GM19328 (cell line): Measurements from ENCODE around the gene SIX6.
A peak's percentile ranks its signal among the peaks of the same experiment; 100 is the strongest.

Experiments used
- ATAC-seq: cut with Tn5 transposase; IDR thresholded peaks from one replicate; pipeline ENCODE4 v1.9.1; 2021; ENCODE audit warnings: mild to moderate bottlenecking, moderate library complexity; ENCODE audit not compliant: unreplicated experiment

SIX6 gene

DNA sequence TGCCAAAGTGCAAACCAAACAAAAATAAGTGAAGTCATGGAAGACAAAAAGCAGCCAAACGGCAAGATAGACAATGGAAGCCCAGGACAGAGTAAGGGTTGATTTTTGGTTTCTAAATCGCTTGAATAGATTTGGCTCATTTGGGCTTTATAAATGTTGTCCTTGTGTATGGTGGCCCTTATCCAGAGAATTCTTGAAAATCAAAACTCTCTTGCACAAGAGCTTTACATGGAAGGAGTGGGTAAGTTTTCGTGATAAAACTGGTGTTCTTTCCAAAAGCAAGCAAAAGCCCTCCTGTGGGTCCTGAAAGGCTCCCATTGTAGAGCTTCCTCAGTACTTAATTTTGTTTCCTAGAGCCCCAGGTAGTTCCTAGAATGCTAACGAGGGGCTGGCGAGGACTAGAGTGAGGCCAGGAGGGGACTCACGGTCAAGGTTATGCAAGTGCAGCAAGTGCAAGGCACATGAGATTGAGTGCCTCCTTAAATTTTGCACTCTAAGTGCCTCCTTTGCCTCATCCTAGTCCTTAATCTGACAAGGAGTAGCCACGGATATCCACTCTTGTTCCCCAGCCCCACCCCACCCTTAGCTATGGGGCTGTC is 4.1 kb downstream of the SIX6 start:
- ATAC-seq = no peak

DNA sequence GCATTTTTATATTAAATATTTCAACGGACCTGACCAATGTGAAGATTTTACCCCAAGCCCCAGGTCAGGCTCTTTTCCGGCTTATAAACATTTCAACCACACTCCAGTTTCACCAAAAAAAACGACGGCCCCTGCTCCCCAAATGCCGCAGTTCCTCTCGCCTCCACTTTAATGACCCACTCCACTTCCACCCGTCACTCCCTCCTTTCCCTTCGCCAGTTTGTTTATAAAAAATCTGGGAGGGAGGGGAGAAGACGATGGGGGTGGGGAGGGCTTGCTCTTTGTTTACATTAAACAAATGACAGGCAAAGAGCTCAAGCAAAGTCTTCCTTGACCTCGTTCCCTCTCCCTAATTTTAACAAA is 5.4 kb downstream of the SIX6 start:
- no peak for ATAC-seq

DNA sequence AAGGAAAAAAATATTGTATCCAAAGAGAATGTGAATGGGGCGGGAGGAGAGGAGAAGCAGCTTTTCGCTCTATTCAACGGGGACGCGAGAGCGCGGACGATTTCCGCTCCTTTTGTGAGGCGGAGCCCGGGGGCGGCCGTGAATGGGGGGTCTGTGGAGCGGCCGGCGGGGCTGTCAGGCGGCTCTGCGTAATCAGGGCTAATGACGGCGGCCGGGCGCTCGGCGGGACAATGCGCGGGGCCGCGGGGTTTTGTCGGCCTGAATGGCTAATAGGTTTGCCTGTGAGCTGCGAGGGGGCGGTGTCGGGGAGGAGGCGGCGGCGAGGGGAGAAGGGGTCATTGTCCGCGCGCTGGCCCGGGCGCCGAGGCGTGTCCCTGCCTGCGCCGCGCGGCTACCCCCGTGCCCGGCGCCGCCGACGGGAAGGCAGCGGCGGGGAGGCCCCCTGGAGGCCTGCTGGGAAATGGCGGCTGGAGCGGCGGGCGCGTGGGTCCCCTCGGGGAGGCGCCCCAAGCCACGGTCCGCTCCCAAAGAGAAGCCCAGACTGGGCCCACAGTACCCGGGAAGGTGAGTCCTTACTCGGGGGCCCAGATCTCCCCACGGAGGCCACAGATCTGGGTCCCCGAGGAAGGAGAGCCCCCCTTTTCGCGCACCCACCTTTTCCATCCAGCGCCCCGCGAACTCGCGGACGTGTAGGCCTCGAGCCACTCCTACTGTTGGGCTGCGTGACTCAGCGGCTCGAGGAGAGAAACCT is 6.0 kb downstream of the SIX6 start:
- no peak for ATAC-seq

DNA sequence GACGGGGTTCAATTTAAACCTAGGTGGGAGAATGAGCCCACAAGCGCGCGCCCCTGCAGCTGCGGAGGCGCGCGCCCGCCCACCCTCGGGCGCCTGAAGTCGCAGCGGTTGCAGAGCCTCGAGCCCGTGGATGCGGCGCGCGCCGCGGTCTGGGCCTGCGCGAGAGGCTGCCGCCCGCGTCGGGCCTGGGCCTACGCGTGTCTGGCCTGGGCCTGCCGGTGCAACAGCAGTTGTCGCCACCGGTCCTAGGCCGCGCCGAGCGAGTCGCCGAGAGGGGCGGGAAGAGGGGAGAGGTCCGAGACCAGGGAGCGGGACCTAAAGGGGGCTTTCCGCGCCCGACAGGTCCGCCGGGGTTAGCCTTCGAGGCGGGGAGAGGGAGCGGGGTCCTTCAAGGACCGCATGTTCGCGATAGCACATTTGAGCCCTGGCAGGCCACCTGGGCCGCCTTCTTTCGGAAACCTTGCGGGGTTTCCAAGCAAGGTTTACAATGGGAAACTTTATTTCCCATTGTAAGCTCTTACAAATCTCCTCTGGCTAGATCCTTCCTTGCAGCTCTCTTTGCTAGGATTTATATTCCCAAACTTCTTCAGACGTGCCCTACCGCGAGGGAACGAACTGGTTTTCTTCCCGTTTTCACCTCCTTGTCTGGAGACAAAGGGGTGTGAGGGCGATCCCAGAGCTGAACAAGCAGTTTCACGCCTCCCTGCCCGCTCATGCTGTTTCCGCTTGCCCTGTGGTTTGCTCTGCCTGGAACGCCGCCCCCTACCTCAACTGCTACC is 6.8 kb downstream of the SIX6 start:
- ATAC-seq = no peak

DNA sequence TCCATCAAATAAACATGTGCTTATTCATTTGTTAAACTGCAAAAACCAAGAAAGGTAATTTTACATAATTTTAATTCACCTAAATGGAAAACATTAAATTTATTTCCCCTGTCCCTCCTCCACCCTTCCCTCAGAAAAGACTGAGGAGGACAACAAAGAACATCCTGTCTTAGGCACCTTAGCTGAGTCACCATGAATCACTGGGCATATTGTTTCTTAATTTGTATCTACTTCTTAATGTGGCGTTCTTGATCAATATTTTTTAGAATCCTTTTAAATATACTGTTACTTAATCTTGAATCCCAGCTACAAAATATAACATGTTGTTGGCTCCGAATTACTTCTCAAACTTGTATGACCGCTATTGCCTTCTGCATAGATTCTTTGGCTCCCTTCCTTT is 23.5 kb downstream of the SIX6 start:
- ATAC-seq = no peak

DNA sequence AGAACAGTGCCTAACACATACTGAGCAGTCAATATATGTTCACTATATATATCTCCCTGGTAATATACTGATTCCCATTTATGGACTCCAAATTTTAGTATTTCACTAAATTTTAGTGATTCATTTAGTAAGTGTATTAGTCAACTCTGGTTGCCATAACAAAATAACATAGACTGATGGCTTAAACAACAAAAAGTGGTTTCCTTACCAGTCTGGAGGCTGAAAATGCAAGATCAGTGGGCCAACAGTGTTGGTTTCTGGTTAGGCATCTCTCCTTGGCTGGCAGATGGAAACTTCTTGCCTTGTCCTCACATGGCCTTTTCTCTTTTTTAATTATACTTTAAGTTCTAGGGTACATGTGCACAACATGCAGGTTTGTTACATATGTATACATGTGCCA is 28.7 kb downstream of the SIX6 start:
- no peak for ATAC-seq

DNA sequence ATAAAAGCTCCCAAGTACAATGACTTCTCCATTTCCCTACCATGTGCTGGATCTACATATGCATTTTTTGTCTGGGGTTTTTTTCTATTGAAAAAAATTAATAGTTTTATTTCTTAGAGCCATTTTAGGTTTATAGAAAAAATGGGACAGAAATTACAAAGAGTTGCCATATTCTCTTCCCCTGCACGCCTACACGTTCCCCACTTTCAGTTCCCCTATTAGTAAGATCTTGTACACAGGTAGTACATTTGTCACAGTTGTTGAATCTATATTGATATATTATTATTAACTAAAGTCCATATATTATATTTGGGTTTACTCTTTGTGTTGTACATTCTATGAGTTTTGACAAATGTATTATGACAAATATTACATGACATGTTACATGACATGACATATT is 35.7 kb downstream of the SIX6 start:
- peak; percentile 47 for ATAC-seq

DNA sequence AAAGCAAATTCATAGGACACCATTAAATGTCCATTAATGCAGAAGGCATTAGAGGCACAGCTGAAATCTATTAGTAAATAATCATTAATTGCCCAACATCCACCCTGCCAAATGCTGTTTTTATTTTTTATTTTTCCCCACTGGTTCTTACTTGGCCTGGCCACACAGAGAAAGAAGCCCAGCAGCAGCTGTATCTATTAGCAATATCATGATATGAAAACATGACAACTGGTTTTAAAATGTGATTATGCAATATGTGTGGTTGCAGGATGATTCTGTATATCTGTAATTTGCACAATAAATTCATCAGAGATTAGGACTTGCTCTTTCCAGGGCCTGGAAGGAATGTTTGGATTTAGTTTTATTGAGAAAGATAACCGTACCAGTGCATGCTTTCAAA is 44.9 kb downstream of the SIX6 start:
- ATAC-seq = no peak

DNA sequence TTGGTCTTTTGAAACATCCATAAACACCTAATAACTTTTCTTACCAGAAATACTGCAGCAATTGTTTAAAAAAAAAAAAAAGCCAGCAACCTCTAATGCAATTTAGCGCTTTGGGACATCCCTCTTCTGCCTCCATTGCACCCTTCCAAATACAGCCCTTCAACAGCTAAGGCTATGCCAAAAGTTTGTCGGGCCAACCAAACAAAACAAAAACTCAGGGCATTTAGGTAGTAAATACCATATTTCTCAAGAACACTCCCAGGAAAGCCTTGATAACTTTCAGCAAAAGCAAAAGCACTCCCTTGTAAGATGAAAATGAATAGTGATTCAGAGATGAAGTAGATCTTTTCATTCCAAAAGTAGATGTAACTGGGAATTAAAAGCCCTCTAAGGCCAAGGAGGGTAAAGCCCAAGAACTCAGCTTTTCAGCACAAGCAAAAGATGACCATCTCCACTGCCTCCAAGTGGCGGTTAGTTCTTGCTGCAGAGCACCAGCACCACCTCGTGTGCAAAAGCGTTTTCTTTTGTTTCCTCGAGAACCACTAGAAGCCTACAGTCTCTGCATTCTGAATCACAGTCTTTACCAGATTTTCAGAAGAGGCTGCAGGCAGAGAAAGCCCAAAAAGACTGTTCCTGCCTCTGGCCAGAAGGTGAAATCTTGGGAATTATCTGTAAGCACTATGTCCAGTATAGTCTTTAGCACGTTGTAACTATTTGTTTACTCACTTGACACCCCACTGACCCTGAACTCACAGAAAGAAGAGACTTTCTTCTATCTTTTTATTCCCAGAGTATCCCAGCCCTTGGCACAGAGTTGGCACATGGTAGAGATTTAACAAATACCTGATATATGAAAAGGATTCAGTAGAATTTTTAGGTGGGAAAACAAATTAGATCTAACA is 53.1 kb downstream of the SIX6 start:
- no peak for ATAC-seq
